Measurements from ENCODE around the gene NRARP.

NRARP gene

DNA sequence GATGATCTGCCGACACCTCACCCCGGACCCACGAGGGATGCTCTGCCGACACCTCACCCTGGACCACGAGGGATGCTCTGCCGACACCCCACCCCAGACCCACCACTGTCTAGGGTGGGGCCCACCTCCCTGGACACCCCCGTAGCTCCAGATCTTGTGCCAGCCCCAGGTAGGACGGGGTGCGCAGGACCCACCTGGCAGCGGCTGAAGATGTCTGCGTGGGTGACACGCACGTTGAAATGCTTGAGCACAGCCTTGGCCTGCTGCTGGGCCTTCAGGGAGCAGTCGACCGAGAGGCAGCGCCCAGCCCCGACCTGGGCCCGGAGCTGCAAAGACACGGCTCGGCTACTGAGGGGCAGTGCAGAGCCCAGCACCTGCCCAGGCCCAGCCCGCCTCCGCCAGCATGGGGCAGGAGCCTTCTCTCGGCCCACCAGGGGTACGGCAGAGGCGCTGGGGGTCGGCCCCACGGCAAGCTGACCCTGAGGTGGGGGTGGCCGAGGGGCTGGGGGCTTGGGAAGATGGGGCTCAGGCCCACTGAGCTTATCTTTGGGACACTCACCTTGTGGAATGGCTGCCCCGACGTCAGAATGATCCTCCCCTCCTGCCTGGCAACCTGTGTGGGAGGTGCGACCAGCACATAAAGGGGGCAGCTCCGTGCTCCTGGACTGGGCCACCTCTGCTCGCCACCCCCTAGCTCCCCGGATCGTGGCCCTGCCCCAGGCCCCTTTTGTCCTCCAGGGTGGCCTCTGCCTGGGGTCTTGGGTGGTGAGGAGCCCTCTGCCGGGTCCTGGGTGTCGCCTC is 21.7 kb upstream of the NRARP start:
- DNase-seq (ENCODE audit: low read depth, low spot score) = no peak

DNA sequence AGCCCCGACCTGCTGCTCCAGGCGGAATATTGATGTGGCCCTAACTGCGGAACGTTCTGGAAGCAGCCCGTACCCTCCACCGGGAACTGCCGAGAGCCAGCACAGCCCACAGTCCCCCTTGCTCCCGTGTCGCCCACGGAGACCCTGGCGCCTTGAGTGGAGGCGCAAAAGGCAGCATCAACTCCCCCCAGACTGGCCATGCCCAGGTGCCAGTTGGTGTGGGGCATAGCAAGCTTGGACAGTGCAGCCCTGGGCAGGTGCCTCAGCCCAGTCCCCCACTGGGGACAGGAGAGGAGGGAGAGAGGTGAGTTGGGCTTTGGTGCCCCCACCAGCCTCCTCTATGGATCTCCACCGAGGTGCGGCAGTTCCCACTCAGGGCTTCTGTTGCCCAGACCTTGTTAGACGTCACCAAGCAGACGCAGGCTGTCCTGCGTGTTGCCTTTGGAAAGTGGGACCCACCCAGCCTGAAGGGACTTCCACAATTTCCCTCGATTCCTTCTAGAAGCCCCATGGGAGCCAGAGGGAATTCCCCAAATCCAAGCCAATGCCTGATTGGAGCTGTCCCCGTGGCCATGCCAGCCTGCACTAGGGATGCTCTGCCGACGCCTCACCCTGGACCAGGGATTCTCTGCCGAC is 19.8 kb upstream of the NRARP start:
- no peak for DNase-seq (ENCODE audit: low read depth, low spot score)

DNA sequence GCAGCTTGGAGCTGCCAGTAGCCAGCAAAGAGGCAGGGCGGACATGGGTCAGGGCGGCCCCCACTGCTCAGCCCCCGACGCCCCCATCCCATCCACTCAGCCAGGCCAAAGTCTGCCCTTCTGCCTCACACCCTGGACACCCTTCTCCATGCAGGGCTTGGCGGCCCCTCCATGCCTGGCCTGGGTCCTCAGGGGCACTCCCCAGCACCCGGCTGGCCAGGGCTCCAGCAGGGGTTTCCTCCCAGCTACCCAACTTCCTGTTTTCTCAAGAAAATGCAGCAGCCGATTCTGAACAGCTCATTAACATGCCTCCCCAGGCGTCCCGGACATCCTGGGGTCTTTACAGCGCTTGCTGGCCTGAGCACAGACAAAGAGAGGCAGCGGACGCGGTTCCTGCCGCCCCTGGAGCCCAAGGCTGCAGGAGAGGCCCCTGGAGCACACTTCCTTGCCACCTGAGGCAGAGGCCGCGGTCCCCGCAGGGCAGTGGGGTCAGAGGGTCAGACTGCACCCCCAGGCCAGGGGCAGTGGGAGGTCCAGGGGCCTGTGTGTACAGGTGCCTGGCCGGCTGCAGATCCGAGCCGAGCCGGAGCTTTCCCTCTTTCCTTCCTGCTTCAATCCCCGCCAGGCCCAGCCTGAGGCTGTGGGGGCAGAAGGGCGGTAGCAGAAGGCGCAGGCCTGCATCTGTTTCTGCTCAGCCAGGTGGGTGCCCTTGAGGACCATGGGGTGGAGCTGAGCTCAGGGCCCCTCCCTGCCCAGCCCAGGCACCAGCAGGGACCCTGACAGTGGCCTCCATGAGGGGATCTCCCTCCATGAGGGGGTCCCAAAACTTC is 18.7 kb upstream of the NRARP start:
- no peak for DNase-seq (ENCODE audit: low read depth, low spot score)

DNA sequence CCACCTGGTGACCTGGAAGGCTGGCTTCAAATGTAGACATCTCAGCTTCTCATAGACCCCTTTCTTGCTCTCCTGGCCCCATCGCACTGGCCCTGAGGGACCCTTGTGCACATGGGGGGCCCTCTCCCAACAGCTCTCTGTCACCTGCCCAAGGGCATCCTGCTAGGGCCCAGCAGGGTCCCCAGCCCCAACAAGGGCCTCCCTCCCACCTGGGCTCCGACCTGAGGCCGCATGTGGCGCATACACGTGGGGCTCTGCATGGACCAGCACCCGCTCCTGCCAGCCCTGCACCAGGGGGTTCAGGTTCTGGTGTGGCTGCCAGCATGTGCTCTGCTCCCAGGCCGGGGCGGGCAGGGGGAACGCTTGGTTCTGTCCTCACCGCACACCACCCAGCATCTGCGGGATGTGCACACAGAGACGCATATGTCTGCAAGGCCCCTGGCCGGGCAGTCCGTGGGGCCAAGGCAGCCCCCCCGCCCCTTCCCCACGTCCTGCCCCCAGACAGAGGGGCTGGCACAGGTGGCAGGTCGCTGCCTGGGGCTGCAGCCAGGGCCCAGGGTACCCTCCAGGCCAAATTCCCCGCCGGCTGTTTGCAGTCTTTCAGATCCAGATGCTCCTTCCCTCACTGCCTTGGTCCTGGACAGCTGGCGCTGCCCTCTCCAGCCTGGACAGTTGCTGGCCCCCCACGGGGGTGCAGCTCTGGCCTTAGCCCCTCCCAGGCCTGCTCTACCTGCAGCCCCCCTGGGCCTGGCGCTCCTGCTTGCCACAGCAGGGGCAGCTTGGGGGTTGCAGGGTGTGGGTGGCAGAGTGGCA is 17.9 kb upstream of the NRARP start:
- DNase-seq (ENCODE audit: low read depth, low spot score) = no peak

DNA sequence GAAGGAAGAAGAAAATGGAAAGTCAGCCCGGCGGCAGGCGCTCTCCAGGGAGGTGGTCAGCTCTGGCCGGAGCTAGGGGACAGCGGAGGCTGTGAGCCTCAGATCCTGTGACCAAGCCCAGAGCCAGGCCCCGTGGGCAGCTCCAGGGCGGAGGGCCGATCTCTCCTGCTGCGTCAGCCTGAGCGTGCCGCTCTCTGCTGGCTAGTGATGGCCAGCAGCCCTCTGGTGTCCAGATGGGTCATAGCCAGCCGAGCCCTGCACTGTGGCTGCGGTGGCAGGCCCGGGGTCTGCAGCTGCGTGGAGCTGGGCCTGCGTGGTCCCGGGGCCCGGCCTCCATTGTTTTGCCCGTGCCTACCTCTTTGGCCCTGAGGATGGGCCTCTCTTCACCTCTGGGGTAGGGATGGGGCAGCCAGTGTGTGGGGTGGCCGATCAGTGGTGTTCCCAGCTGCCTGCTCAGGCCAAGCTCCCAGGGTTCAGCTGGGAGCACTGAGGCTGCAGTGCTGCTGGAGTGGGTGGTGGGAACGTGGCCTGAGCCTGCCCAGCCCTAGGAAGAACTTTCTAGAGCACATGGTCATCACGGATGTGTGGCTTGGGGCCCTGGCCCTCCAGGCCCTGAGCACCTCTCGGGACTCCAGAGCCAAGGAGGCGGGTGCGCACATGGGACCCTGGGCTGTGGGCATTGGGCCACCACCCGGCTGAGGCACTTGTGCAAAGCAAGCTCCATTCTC is 17.1 kb upstream of the NRARP start:
- no peak for DNase-seq (ENCODE audit: low read depth, low spot score)

- no peak for DNase-seq (ENCODE audit: low read depth, low spot score)
These were observed 16.5 kb upstream of the NRARP start for GRCh38 chr9:137318602-137319001.

DNA sequence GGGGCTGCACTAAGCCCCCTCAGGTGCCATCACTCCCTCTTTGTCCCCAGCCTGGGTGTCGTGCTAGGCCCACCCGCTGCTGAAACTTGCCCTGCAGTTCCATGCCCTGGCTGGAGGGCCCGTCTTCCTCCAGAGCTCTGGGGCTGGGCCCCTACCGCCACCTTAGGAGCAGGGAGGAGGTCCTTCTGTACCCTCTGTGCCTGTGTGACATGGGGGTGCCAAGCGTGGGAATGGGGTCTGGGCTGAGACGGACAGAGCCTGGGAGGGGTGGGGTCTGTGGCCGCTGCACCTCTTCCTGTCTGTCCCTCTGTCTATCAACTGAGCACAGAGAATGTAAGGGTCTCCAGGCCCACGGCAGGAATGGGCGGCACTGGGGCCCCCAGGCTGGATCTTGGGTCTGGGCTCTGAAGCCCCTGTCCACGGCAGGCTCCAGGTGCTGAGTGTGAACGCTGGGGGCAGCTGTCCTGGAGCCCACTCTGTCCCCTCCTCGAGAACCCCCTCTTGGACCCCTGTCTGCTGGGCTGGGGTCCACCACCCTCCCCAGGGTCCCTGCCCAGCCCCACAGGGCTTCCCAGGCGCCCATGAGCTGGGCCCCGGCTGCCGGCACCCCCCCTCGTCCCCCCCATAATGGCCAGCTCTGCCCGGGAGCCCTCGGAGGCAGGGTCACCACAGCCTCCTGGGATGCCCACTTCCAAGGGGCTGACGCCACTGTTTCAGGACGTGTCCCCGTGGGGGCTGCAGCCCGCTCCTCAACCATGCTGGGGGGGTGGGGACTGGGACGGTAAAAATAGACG is 15.8 kb upstream of the NRARP start:
- DNase-seq (ENCODE audit: low read depth, low spot score) = no peak

- DNase-seq (ENCODE audit: low read depth, low spot score) = no peak
These were observed 15.1 kb upstream of the NRARP start for GRCh38 chr9:137317021-137317717.

DNA sequence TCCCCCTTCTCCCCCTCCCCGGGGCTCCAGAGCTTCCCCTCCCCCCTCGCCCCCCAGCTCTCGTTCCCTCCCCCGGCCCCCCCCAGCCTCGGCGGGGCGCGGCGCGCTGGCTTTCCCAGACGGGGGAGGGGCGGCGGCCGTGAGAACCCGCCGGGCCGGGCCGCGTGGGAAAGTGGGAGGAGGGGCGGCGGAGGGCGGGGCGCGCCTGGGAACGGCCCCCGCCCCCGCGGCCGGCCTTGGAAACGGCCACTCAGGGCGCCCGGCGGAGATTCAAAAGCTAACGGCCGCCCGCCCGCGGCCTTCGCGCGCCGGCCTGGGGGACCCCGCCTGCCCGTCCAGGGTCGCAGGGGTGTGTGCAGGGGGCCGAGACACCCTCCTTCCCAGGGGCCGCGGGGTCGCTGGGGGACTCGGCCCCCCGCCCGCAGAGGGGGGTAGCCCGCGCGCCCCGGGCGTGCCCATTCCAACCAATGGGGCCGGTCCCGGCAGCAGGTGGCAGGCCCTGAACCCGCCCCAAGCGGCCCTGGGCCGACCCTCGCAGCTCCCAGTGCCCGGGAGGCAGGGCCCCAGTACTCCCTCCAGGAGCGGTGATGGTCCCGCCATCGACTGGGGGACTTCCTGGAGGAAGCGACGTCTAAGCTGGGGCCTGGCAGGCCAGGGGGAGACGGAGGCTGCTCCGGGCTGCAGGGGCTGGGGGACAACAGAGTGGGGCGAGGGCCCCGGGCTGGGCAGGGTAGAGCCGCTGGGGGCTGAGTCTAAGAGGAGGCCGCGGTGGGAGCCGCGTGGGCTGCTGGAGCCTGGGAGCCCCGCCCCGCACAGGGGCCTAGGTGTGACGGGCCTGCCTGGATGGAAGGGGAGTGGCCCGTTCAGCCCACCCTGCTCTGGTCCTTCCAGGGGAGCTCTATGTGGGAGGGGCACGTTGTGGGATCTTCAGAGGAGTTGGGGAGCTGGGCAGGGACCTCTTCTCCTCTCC is 14.2 kb upstream of the NRARP start:
- no peak for DNase-seq (ENCODE audit: low read depth, low spot score)

- no peak for DNase-seq (ENCODE audit: low read depth, low spot score)
These were observed 13.5 kb upstream of the NRARP start for GRCh38 chr9:137315581-137316011.

DNA sequence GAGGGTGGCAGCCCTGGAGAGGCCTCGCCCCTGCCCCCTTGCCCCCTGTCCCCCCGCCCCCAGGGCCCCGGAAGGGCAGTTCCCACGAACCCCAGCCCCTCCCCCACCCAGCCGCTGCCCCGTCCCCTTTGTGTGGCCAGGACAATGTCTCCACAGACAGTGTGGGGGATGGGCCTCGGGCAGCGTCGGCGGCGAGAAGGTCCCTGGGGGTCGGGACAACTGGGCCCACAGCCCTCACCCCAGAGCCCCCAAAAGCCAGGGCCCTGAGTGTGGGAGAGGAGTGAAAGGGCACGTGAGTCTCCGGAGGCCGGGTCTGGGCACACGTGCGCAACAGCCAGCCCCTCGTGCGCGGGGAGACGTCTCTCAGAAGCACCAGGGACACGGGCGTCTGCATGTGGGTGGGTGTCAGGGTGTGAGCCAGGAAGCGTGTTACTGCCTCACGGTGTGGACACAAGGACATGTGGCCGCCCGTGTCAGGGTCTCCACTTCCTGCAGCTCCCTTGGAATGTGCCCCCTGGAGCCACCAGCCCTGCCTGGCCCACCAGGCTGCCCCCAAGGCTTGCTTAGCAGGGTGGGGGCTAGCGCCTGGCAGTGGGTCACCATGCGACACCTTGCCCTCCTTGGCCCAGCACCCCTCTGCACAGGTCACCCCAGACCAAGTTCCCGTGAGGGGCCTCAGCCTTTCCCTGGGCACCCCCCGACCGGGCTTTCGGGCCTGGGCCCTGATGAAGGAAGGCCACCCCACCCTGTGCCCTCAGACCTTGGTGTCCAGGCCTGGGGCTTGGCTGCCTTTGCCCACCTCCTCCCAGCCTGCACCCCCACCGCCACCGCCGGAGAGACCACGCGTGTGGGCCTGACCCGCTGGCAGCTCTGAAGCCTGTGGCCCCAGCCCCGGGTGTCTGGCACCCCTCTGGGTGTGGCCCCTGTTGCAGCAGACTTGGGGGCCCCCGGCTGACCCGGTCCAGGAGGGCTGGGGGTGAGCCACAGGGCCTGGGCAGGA is 12.8 kb upstream of the NRARP start:
- DNase-seq (ENCODE audit: low read depth, low spot score) = no peak

DNA sequence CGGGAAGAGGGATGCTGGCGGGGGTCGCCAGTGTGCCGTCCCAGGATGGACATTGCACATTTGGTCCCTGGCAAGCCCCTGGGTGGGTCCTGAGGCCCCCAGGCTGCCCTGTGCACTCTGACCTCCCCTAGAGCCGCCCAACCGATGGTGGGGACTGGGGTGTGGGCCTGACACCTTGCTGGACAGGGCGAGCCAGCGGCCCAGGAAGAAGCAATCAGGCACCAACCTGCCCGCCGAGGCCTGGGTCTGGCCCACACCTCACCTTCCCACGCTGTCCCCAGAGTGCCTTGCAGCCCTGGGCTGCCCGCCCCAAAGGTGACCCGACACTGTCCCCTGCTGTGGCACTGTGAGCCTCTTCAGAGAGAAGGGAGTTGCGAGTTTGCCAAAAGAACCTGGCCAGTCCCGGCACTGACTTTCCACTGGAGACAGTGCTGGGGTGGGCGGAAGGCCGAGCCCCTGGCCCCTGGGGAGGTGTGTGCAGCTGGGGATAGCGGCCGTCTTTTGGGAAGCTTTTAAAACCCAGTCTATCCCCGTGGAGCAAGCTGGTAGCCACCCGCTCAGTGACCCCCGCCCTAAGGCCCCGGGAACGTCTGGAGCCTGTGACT is 12.0 kb upstream of the NRARP start:
- DNase-seq (ENCODE audit: low read depth, low spot score) = no peak

GRCh38 chr9:137313326-137313936 is 11.4 kb upstream of the NRARP start:
- DNase-seq (ENCODE audit: low read depth, low spot score) = no peak

GRCh38 chr9:137312852-137313325 is 10.8 kb upstream of the NRARP start:
- DNase-seq (ENCODE audit: low read depth, low spot score) = no peak

GRCh38 chr9:137311986-137312851 is 10.1 kb upstream of the NRARP start:
- DNase-seq (ENCODE audit: low read depth, low spot score) = no peak
